ENCODE measurements around the gene YWHAQ. TPM values are rescaled to one million over a fixed set of nuclear protein-coding genes. Genes with fewer than 3 reads are reported as not detected.

YWHAQ gene
- total RNA-seq (2014; rRNA removed; shearing (Covaris generic)) = 279 and 391 TPM in 2 replicates

GRCh38 chr2:9630736-9631552 is at the start of gene YWHAQ:
YWHAQ (minus strand) TSS chr2:9630997; CDS start chr2:9630452, 545 bp downstream.
- DNase-seq (ENCODE audit: low spot score) = peak; percentile 95

- no peak for DNase-seq (ENCODE audit: low spot score)
Observed at GRCh38 chr2:9680082-9680481, 49.3 kb upstream of the YWHAQ start.

GRCh38 chr2:9679218-9679617 is 48.4 kb upstream of the YWHAQ start:
- DNase-seq (ENCODE audit: low spot score) = no peak

- no peak for DNase-seq (ENCODE audit: low spot score)
Observed at GRCh38 chr2:9678544-9678943, 47.7 kb upstream of the YWHAQ start.

- DNase-seq (ENCODE audit: low spot score) = peak; percentile 82
Observed at GRCh38 chr2:9675415-9676351, 44.9 kb upstream of the YWHAQ start.

GRCh38 chr2:9674891-9675414 is 44.2 kb upstream of the YWHAQ start:
- no peak for DNase-seq (ENCODE audit: low spot score)

GRCh38 chr2:9673914-9674481 is 43.2 kb upstream of the YWHAQ start:
- DNase-seq (ENCODE audit: low spot score) = no peak

GRCh38 chr2:9668687-9669345 is 38.0 kb upstream of the YWHAQ start:
- DNase-seq (ENCODE audit: low spot score) = no peak

- no peak for DNase-seq (ENCODE audit: low spot score)
Observed at GRCh38 chr2:9667826-9668225, 37.0 kb upstream of the YWHAQ start.

- no peak for DNase-seq (ENCODE audit: low spot score)
Observed at GRCh38 chr2:9666306-9666705, 35.5 kb upstream of the YWHAQ start.

- no peak for DNase-seq (ENCODE audit: low spot score)
Observed at GRCh38 chr2:9665898-9666297, 35.1 kb upstream of the YWHAQ start.

GRCh38 chr2:9664365-9664764 is 33.6 kb upstream of the YWHAQ start:
- no peak for DNase-seq (ENCODE audit: low spot score)

- no peak for DNase-seq (ENCODE audit: low spot score)
Observed at GRCh38 chr2:9663008-9663879, 32.4 kb upstream of the YWHAQ start.

- DNase-seq (ENCODE audit: low spot score) = no peak
Observed at GRCh38 chr2:9661261-9661660, 30.5 kb upstream of the YWHAQ start.

- DNase-seq (ENCODE audit: low spot score) = no peak
Observed at GRCh38 chr2:9660781-9661180, 30.0 kb upstream of the YWHAQ start.

GRCh38 chr2:9660154-9660553 is 29.4 kb upstream of the YWHAQ start:
- no peak for DNase-seq (ENCODE audit: low spot score)

GRCh38 chr2:9658972-9659371 is 28.2 kb upstream of the YWHAQ start:
- DNase-seq (ENCODE audit: low spot score) = peak; percentile 88

- peak; percentile 28 for DNase-seq (ENCODE audit: low spot score)
Observed at GRCh38 chr2:9657731-9658130, 26.9 kb upstream of the YWHAQ start.

GRCh38 chr2:9657083-9657482 is 26.3 kb upstream of the YWHAQ start:
- DNase-seq (ENCODE audit: low spot score) = no peak

- peak; percentile 91 for DNase-seq (ENCODE audit: low spot score)
Observed at GRCh38 chr2:9656270-9656766, 25.5 kb upstream of the YWHAQ start.
